NCI-H446 treated with DMSO at 0.1 percent for 48 hours (cell line): ENCODE measurements around the gene COL27A1.

ENCODE experiments used
- DNase-seq: peaks from one replicate; lab custom pipeline; 2025; lab: John Stamatoyannopoulos, UW

COL27A1 gene

GRCh38 chr9:114206221-114206789 lies 51.0 kb downstream of the COL27A1 start:
- no peak for DNase-seq

- DNase-seq = no peak
These were observed 51.9 kb downstream of the COL27A1 start for GRCh38 chr9:114207034-114207810.

DNA sequence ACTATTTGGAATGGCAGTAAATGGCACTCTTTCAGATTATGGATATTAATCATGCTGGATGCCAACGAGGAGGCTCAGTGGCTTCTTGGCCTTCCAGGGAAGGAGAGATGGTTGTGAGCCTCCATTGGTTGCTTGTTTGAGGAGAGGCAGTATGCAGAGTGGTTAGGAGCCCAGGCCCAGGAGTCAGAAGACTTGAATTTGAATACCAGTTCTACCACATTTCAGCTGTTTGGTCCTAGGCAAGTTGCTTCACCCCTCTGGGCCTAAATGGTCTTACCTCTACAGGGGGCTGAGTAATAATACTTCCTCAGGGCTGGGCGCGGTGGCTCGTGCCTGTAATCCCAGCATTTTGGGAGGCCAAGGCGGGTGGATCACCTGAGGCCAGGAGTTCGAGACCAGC lies 52.5 kb downstream of the COL27A1 start:
- no peak for DNase-seq

DNA sequence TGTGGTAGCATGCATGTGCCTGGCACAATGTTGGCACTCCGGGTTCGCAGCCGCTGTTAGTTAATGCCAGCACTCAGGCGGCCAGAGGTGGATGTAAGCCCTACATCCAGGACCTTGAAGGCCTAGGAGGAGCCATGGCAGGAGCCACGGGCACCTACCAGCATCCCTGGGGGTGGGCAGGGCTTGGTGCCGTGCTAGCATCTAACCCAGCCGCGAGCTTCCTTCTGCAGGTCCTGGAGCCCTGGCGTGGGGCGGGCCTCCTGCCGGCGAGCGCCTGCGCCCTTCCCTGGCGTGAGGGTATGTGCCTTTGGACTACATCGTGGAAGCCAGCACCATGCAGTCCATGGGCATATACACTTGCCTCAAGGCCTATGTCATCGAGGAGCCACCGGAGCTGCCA lies 53.8 kb downstream of the COL27A1 start:
- no peak for DNase-seq

DNA sequence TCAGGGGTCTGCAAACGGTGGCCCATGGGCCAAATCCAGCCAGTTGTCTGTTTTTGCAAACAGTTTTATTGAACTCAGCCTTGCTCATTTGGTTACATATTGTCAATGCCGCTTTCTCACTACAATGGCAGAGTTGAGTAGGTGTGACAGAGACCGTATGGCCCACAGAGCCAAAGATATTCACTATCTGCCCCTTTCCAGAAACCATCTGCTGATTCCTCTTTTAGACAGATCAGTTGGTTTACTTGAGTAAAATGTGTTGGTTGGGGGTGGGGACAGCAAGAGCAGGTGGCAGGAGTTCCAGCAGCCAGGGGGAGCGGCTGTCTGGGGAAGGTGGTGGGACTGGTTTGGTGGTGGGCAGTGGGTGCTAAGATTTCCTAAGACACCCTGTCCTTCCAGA lies 54.8 kb downstream of the COL27A1 start:
- DNase-seq = no peak

DNA sequence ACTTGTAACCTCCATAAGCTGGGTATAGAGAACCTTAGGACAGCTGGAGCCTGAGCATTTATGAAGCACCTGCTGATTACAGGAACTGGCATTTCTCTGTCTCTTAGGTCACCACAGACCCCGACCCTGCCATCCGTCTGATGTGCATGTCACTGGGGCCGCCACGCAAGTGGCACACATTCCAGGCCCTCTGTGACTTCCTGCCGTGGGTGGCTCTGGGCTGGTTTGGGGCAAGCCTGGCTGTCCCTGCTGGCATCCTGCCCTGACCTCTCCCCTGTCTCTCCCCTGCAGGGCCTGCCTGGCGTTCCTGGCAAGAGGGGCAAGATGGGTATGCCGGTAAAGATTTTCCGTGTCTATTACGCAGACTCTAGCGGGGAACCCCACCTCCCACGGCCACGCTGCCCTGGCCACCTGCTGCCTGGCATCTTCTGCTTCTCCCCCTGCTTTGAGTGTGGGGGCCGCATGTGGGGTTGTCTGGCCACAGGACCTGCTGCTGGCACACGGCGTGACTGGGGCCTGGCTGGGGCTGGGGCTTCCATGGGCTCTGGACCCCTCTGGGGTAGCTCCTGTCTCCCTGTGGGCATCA lies 55.4 kb downstream of the COL27A1 start:
- no peak for DNase-seq

GRCh38 chr9:114212826-114213225 lies 57.5 kb downstream of the COL27A1 start:
- DNase-seq = no peak

DNA sequence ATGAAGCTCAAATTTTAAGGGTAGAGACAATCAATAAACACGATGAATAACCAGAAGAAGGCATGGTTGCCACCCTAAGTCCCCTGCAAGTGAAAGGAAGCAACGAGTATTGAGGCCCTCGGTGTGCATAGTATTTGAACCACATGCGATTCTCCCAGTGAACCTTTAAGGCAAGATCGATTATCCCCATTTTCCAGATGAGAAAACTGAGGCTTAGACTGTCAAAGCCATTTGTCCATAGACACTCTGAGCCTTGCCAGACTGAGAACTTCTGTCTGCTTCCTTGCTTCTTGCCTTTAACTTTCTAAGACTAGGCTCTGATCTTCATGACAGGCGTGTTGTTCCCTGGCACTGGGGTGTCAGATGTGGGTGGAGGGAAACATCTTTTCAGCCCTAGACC lies 58.2 kb downstream of the COL27A1 start:
- DNase-seq = no peak

- no peak for DNase-seq
These were observed 58.8 kb downstream of the COL27A1 start for GRCh38 chr9:114214181-114214580.

DNA sequence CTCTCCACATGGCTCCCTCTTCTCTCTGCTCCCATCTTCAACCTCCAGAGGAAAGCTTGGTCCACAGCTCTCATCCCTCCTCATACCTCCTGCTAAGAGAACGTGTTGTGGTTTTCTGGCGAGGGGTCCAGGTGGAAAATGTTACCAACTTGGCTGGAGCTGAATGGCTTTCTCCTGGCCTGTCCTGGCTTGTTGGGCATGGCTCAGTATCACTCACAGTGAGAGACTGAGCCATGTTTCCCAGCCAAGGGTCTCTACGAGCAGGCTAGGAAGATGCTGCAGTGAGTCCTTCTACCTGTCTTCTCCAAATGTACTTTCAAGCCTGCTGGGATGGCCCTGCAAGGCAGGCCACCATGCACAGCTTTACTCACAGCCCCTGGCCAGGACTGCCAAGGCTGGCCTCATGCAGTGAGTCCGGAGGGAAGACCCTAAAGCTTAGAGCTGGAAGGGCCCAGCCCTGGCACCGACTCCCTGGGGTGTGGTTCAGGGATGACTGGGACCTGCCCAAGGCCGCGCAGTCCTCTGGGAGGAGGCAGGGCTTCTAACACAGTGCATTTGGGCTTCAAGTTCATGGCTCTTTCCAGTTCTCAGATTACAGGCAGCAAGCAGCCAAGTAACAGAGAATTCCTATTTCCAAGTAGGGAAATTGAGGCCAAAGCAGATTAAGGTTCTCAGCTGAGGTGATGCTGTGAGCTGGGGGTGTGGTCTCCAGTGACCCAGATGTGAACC lies 59.5 kb downstream of the COL27A1 start:
- DNase-seq = no peak

- DNase-seq = peak; percentile 21
These were observed 60.7 kb downstream of the COL27A1 start for GRCh38 chr9:114216081-114216480.

GRCh38 chr9:114216976-114217375 lies 61.6 kb downstream of the COL27A1 start:
- DNase-seq = no peak

DNA sequence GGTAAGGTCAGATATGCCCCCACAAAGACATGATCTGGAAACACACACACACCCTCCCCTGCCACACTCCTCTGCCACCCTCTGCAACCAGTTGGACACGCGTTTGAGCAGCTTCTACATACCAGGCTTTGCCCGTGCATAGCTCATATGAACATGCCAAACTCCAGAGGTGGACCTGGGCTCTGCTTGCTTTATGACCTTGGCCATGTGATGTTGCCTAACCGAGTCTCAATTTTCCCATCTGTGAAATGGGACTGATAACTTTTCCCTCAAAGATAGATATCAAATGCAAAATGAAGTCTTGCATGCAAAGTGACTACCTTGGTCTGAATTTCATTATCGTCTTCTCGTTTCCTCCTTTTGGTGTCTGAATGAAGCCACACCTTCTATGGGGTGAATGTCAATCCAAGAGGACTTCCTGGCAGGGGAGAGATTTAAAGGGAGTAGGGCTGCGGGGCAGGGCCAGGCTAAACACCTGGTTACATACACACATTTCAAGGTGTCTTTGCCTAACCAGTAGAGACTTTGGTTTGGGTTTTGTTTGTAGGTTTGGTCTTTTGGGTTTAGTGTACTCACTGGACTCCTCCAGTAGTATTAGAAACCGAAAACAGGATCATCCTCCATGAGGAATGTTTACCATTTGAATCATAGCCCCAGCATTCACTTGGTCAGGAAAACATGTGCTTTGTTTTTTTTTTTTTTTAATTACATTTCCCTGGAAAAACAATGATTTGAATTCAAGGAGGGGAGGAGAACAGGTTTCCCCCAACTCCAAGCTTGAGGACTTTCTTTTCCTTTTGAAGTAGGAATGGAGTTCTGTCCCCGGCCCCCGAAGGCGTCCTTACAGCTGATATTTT lies 63.2 kb downstream of the COL27A1 start:
- no peak for DNase-seq

GRCh38 chr9:114220061-114220541 lies 64.8 kb downstream of the COL27A1 start:
- no peak for DNase-seq

- DNase-seq = no peak
These were observed 66.5 kb downstream of the COL27A1 start for GRCh38 chr9:114221706-114222465.

DNA sequence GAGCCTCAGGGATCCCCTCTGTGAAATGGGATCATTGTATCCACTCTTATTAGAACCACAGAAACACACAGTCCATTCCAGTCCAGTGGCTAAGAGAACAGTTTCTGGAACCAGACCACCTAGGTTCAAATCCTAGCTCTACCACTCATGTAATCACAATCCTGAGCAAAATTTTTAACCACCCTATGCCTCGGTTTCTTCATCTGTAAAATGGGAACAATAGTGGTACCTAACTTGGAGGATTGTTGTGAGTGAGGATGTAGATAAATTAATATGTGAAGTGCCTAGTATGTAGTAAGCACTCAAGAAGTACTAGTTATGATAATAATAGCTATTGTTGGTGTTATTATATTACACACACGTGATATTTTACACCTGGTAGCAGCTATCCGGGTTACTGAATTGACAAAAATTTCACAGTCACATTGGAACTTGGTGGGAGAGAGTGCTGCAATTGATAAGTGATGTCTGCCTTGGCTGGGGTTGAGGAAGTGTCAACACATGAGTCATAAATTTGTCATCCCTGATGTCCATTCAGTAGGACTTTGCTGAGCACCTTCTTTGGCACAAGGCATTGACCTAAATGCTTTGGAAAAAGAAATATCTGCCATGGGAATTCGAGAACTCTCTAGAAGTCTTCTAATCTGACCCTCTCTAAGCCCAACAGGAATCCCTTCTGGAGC lies 68.4 kb downstream of the COL27A1 start:
- no peak for DNase-seq

DNA sequence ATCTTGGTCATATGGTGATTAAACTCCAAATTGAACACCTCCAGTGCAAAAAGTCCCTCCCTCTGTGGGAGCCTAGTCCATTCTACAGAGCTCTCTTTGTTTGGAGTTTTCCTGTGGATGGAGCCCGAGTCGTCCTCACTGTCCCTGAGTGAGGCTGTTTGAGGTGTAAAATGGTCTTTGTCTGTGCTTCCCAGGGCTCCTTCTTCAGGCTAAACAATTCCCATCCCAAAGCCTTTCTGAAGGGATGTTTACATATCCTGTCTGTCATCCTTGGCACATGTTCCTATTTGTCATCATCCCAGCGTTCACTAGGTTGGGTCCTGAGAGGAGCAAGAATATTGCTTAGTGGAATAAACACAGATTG lies 68.9 kb downstream of the COL27A1 start:
- peak; percentile 5 for DNase-seq

GRCh38 chr9:114225561-114226212 lies 70.3 kb downstream of the COL27A1 start:
- DNase-seq = no peak

DNA sequence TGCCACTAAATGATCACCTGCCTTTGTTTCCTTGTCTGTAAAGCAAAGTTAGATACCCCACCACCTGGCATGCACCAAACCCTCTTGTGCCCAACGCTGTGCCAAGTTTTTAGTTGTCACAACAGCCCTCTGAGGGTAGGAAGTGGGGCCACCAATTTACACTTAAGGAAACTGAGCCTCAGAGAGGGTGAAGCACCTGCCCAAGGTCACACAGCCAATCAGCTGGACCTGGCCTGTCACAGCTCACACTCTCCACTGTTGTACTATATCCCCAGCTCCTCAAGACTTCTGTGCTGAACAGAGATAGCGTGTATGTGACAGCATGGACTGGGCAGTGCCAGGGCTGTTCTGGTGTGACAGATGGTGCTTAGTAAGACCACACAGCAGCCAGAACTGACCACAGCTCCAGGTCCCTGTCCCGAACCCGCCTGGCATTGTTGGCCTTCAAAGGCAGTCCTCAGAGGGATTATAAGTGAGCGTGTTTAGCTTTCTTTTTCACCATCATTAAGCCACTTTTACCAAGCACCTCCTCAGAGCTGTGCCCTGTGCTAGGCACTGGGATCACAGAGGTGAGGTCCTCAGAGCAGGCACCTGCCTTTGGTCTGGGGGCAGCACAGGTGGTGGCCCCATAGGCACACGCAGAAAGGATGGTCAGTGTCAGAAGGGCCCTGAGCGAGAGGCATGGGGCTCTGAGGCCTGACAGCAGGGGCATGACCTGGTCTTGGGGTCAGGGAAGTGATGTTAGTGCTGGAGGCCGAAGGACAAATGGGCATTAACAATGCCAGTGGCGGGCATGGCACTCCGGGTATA lies 71.1 kb downstream of the COL27A1 start:
- no peak for DNase-seq
